KG1 (cell line): ENCODE data around the gene USP3.

Experiments
- DNase-seq: peaks from one replicate; lab custom pipeline; 2025; lab: John Stamatoyannopoulos, UW

Gene USP3

DNA sequence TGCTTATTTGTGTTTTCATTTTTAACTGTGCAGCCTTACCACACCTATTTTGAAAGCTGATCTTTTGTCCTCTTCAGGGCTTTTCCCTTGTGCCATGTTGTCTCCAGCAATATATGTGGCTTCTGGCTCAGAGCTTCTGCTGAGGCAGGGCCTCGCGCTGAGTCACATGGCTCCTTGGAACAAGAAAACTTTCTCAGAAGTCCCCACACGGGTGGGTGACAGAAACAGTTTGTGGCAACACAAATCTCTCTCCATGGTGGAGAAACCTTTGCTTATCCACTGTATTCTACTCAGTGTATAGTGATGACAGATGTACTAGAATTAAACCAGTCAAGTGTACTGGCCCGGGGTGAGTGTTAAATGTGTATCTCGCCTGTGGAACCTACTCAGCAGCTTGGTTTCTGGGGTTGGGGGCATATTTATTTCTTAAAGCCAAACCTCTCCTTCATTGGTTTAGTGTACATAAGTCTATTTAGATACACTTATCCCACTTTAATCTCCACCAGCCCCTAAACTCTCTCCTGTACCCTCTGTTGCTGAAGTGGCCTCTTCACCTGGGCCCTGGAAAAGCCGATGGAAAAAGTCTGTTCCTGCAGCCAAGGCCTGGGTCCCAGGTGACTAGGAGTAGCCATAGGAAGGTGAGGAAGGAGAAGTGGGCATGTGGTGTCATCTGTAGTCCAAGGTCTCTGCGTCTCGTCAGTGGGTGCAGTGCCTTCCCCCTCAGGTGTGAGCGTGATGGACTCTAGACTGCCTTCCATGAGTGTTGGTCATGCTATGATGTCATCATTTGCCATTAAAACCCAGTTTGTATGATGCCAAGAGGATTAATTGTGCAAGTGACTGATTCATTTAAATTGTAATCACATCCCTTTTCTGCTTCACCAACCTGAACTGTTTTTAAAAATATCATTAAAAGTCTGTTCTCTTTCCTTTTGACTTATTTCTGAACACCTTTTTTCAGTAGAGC, 89.6 kb downstream of the USP3 start:
- DNase-seq: no peak

GRCh38 chr15:63595065-63595464, 90.7 kb downstream of the USP3 start:
- no peak for DNase-seq

DNA sequence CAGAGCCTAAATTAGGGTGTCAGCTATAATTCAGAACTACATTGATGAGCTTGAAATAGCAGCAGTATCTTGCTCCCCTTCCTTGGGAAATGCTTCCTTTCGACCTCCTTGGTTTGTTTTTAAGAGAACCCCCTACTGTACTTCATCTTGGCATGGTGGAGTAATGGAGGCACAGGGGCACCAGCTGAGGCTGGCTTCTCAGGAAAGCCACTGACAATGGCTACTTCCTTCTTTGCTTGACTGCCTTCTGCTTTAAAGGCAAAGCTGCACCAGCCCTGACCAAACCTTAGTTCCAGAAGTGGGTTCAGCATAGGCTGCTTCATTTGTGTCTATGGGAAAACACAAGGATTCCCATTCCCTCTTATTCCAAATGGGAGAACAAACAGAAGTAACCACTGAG, 91.3 kb downstream of the USP3 start:
- no peak for DNase-seq

DNA sequence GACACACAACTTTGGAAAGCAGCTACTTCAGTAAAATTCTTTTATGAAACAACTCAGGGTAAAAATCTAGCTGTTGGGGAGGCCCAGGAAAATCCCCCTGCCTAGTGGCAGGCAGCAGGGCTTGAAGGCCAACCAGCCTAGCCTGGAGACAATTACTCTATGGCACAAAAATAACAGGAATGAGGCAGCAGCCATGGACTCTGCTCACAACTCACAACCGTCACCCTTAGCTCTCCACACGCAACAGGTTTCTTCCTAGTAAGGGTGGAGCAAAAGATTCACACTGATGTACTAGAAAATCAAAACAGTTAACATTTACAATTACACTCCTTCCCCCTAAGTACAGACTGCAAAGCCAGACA, 92.3 kb downstream of the USP3 start:
- no peak for DNase-seq

GRCh38 chr15:63597038-63597790, 92.8 kb downstream of the USP3 start, which contains the start of gene FBXL22:
Gene FBXL22 (plus strand): TSS chr15:63597387. CDS start chr15:63597393, 6 bp downstream.
- no peak for DNase-seq

DNA sequence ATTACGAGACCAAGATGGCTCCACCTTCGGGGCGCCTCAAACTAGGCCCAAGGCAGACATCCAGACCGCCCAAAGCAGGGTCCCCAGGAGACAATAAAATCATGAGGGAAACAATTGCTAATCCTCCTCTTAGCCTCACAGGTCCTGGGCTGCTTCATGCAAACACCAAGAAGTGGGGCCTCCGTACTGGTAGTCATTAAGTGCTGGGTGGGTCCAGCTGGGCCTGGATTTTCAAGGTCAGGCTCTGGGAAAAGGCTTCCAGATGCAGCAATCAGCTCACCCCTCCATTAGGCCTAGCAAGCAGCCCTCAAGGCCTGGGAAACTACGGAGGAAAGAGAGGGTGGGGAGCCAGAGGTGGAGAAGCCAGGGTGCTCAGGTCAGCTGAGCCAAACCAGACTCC, 93.4 kb downstream of the USP3 start:
- no peak for DNase-seq

- DNase-seq: no peak
Observed at GRCh38 chr15:63598473-63599400, 94.3 kb downstream of the USP3 start.

GRCh38 chr15:63599401-63600000, 95.1 kb downstream of the USP3 start:
- peak; percentile 20 for DNase-seq

DNA sequence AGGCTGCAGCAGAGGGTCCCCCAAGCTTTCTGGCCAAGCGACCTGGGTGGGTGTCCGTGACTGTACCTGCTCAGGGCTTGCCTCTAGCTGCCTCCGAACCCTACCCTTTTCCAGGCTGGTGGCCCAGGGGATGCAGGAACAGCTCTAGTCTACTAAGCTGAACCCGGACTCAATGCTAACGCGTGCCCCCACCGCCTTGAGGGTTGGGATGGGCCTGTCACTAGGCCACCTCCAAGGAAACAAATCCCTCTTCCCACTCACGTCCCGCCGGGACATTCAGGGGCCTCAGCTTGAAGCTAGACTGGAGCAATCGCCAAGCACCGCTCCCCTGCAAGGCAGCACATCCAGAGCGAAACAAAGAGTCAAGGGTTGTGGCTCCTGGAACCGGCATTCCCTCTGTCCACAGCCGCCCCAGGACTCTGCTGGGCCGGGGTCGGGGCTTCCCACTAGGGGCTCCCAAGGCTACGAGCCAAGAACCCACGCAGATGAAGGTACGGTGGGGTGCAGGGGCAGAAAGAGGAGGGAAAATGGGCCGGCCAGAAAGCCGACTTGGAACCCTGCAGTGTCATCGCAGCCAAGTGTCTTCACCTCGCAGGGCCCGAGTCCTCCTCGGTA, 95.7 kb downstream of the USP3 start:
- DNase-seq: no peak

- peak; percentile 79 for DNase-seq
Observed at GRCh38 chr15:63600616-63601025, 96.2 kb downstream of the USP3 start.

DNA sequence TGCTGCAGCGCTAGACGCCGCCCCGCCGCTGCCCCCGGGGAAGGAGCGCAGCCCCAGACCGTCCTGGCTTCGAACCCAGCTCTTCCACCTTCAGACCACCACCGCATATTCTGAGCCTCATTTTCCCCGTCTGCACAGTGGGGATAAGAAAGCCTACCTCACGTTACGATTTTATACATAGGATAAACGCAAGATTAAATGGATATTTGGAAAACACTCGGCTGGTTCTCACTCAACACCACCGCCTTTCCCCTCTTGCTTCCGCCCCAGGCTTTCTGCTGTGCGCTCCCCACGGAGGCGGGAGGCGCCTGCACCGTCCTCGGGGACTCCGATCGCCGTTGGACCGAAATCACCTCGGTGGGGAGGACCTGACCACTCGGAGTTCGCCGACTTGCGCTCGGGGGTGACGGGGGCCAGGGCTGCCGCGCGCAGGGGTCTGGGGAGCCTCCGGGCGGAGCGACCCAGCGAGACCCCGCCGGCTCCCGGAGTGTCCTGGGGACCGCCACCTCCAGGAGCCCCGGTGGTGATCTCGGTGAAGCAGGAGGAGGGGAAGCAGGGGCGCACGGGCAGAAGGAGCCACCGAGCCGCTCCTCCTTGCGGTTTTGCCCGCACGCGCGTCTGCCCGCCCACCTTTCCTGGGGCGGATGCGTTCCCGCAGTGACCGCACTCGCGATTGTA, 96.8 kb downstream of the USP3 start:
- peak; percentile 55 for DNase-seq

- DNase-seq: no peak
Observed at GRCh38 chr15:63601704-63602185, 97.4 kb downstream of the USP3 start.

DNA sequence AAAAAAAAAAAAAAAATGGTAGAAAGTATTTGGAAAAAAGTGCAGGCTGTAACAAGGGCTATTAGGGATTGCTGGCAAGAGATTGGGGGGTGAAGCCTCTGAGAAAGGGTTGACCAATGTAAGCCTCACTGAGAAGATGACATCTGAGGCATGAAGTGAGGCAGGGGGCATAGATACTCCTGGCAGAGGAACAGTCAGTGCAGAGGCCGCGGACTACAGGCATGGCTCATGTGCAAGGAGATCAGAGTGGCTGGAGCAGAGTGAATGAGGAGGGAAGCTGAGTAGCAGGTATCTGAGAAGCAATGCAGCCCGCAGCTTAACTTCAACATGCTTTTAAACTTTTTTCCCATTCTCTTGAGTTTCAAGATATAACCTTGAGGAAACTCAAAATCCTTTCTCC, 98.2 kb downstream of the USP3 start:
- DNase-seq: no peak

DNA sequence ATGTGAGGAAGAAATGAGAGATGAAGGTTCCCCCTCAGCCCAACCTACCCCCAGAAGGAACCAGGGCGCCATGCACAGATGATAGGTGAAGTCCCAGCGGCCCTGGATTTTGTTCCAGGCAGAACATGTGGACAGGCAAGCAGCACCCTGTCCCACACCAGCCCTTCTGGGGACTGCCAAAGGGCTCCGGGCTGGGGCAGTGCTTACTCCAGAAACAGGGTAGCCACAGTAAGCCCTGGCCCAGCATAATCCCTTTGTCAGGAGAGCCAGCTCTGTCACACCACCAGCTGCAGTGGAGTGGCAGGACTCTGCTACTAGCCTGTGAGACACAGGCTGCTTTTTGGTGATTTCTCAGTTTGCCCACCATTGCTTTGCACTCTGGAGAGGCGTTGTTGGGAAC, 99.1 kb downstream of the USP3 start:
- DNase-seq: no peak

GRCh38 chr15:63604281-63604680, 99.9 kb downstream of the USP3 start:
- DNase-seq: no peak

- no peak for DNase-seq
Observed at GRCh38 chr15:63605036-63605435, 100.6 kb downstream of the USP3 start.

DNA sequence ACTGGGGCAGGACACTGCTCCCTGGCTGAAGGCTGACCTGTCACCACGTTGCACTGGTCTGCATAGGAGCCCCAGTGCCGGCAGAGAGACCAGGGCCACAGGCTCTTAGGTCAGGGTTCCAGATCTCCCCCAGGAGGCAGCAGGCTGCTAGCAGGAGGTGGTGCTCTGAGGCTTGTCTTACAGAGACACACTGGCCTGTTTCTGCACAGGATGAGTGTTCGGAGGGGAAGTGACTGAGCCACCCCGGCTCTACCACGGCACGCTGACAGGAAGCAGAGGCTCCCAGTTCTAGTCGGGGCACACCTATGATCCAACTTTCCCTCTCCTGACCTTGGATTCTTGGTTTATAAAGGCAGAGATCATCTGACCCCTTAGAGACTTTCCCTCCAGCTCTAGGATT, 101.4 kb downstream of the USP3 start:
- DNase-seq: peak; percentile 20

GRCh38 chr15:63606308-63606707, 101.9 kb downstream of the USP3 start:
- no peak for DNase-seq

GRCh38 chr15:63608989-63609388, 104.6 kb downstream of the USP3 start:
- no peak for DNase-seq

GRCh38 chr15:63609448-63609847, 105.1 kb downstream of the USP3 start:
- no peak for DNase-seq
